Caco-2 (cell line): ENCODE results near the gene ENO3. TPM values are rescaled to one million over a fixed set of nuclear protein-coding genes. Genes with fewer than 3 reads are reported as not detected.
A peak's percentile ranks its signal among the peaks of the same experiment; 100 is the strongest.

ENCODE experiments used
- Bru-seq: library from RNA; stranded (reverse); fragments of 400-500 nt; gene quantifications from one replicate; lab custom pipeline; 2021; lab: Mats Ljungman, UMichigan
- BruChase-seq, 2 experiments: library from RNA; stranded (reverse); fragments of 400-500 nt; gene quantifications; one replicate each; lab custom pipeline; 2021; lab: Mats Ljungman, UMichigan
- BruUV-seq: library from RNA; stranded (reverse); fragments of 400-500 nt; replicated peaks from 2 replicates; lab custom pipeline; 2021; lab: Mats Ljungman, UMichigan
- CTCF ChIA-PET: fragments of 300-600 bp; sonication (Branson Sonifier 250); formaldehyde crosslinking; loops from one replicate; lab custom pipeline; 2022; ENCODE audit warnings: antibody characterized with exemption; lab: Charles Lee
- POLR2A ChIA-PET: fragments of 300-600 bp; sonication (Branson Sonifier 250); formaldehyde crosslinking; loops from one replicate; lab custom pipeline; 2022; ENCODE audit warnings: antibody characterized with exemption; lab: Charles Lee
- DNase-seq, 2 experiments: peaks; one replicate each; pipeline versions ENCODE4 v3.0.0 to v3.0.0-alpha.2; 2020 to 2022
- H3K27me3 ChIP-seq: replicated peaks from 2 replicates; pipeline ENCODE4 v1.6.0; 2011; ENCODE audit warnings: low read length; ENCODE audit not compliant: control insufficient read depth, insufficient read depth
- H3K36me3 ChIP-seq: 2 replicates; pipeline ENCODE4 v1.5.1; 2011; ENCODE audit warnings: low read length; ENCODE audit not compliant: control insufficient read depth, insufficient read depth
- H3K4me1 ChIP-seq: fragments of 250-450 bp; sonication (Bioruptor Pico); 2 replicates; pipeline ENCODE4 v1.5.1; 2020; ENCODE audit warnings: mild to moderate bottlenecking
- H3K4me3 ChIP-seq: 2 replicates; pipeline ENCODE4 v1.5.1; 2011; ENCODE audit warnings: low read depth, mild to moderate bottlenecking, control low read depth, low read length
- H3K9me3 ChIP-seq: fragments of 250-450 bp; sonication (Bioruptor Pico); 2 replicates; pipeline ENCODE4 v1.5.1; 2020; ENCODE audit warnings: mild to moderate bottlenecking, moderate library complexity
- H3K27ac Mint-ChIP-seq: one replicate; pipeline ENCODE4 v1.8.0; 2022; ENCODE audit warnings: mixed read lengths; ENCODE audit not compliant: unreplicated experiment
- H3K27me3 Mint-ChIP-seq: one replicate; pipeline ENCODE4 v1.8.0; 2022; ENCODE audit warnings: mixed read lengths; ENCODE audit not compliant: insufficient read depth, unreplicated experiment
- H3K36me3 Mint-ChIP-seq: one replicate; pipeline ENCODE4 v1.8.0; 2022; ENCODE audit warnings: mild to moderate bottlenecking, mixed read lengths; ENCODE audit not compliant: insufficient read depth, unreplicated experiment
- H3K4me1 Mint-ChIP-seq: one replicate; pipeline ENCODE4 v1.8.0; 2022; ENCODE audit warnings: low read depth, mixed read lengths; ENCODE audit not compliant: unreplicated experiment
- H3K4me3 Mint-ChIP-seq: one replicate; pipeline ENCODE4 v1.8.0; 2022; ENCODE audit warnings: mild to moderate bottlenecking, moderate library complexity, mixed read lengths; ENCODE audit not compliant: unreplicated experiment
- H3K9me3 Mint-ChIP-seq: one replicate; pipeline ENCODE4 v1.8.0; 2022; ENCODE audit warnings: mixed read lengths; ENCODE audit not compliant: unreplicated experiment
- intact Hi-C: fragments of 100-400 bp; cut with micrococcal nuclease; formaldehyde crosslinking; loops from one replicate; pipeline ENCODE4 v1.10.0; 2022; ENCODE audit not compliant: unreplicated experiment
- long read RNA-seq: library from polyadenylated mRNA; stranded (forward); transcript quantifications from one replicate; pipeline ENCODE4 v2.0.0, GENCODE V29; 2022
- total RNA-seq: library from RNA; stranded (reverse); gene quantifications from 2 replicates; pipeline ENCODE4 v1.2.3, GENCODE V29; 2022
- TF ChIP-seq, protein P1 (sequence below), 2 experiments: fragments of 200-600 bp in 1 of 2; IDR thresholded peaks; 1 replicate in 1 of 2; 2 replicates in 1 of 2; pipeline versions ENCODE4 v1.5.1 to v1.8.0; 2011 to 2022; ENCODE audit warnings: antibody characterized with exemption in 1 of 2, control low read depth in 1 of 2, inconsistent platforms in 1 of 2, low read depth in 1 of 2, low read length in 1 of 2, mild to moderate bottlenecking in 1 of 2, moderate library complexity in 1 of 2; ENCODE audit not compliant: insufficient read depth in 1 of 2, severe bottlenecking in 1 of 2, unreplicated experiment in 1 of 2

The ENO3 gene
- total RNA-seq (8.1 and 10.6 TPM in 2 replicates), Bru-seq, nascent RNA (percentile 43 among the genes with signal in this experiment), BruChase-seq, experiment 1, labeled RNA remaining after a 2-hour chase (percentile 47 among the genes with signal in this experiment), BruChase-seq, experiment 2, labeled RNA remaining after a 6-hour chase (percentile 49 among the genes with signal in this experiment)
- long read RNA-seq, partial matches to known transcripts = 1 of 4 reads
- long read RNA-seq, other reads (novel, unspliced or antisense) = 3 of 4 reads

DNA sequence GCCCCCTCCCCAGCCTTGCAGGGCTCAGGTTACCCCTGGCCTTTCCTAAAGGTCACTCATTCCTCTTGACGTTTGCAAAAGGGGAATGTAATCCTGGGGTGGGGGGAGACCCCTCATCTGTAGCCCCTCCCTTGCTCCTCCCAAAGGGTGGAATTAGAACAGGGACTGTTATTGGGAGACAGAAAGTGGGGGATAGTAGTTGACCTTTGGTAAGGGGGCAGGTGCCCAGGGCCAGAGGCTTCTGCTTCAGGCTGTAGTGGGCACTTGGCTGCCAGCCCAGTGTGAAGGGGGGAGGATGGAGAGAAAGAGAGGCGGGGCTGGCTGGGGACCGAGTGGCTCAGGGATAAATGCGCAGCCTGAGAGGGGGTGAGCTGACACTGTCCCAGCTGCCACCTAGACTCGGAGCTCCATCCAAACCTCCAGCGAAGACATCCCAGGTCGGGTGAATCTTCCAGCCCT lies at the start of gene ENO3:
Gene ENO3 (plus strand): TSS at position 374 of the 459 bp plus-strand sequence. CDS start 711 bp downstream, outside the sequence.
- intact Hi-C loops = no loop called here
- H3K9me3 ChIP-seq = no peaks in the 10 kb centered on the region
- H3K36me3 ChIP-seq = no peaks in the 10 kb centered on the region
- ChIA-PET POLR2A (interaction anchor here (1.0 to 3.0 kb wide), 2 partner anchors 11 to 16 kb away, joined by 4 to 13 read pairs; partner anchors contain the start of genes RNF167, SLC25A11 and SPAG7), CTCF (interaction anchor here (1.4 kb wide), 1 partner anchor 16 kb away, joined by 5 read pairs; the partner anchor contains the start of gene SPAG7)
- peaks cover 15% of the 10 kb centered on the region for H3K4me1 ChIP-seq
- peaks cover 19% of the 10 kb centered on the region for H3K36me3 Mint-ChIP-seq
- H3K27me3 ChIP-seq = no peaks in the 10 kb centered on the region
- H3K4me3 ChIP-seq = peak within 1 kb of the TSS; percentile 57
- H3K4me1 Mint-ChIP-seq = peaks cover 10% of the 10 kb centered on the region
- TF ChIP-seq, protein P1, sequence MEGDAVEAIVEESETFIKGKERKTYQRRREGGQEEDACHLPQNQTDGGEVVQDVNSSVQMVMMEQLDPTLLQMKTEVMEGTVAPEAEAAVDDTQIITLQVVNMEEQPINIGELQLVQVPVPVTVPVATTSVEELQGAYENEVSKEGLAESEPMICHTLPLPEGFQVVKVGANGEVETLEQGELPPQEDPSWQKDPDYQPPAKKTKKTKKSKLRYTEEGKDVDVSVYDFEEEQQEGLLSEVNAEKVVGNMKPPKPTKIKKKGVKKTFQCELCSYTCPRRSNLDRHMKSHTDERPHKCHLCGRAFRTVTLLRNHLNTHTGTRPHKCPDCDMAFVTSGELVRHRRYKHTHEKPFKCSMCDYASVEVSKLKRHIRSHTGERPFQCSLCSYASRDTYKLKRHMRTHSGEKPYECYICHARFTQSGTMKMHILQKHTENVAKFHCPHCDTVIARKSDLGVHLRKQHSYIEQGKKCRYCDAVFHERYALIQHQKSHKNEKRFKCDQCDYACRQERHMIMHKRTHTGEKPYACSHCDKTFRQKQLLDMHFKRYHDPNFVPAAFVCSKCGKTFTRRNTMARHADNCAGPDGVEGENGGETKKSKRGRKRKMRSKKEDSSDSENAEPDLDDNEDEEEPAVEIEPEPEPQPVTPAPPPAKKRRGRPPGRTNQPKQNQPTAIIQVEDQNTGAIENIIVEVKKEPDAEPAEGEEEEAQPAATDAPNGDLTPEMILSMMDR (IDR thresholded peaks at IDR 0.05; ENCODE audit: insufficient read depth in 1 of 2, low read depth in 1 of 2, low read length in 1 of 2, severe bottlenecking in 1 of 2, unreplicated experiment in 1 of 2) = no peak
- BruUV-seq = no TSS peak
- H3K9me3 Mint-ChIP-seq = no peaks in the 10 kb centered on the region
- H3K27ac Mint-ChIP-seq = peak within 1 kb of the TSS; percentile 88
- no peaks in the 10 kb centered on the region for H3K27me3 Mint-ChIP-seq
- no peak for DNase-seq
- peak within 1 kb of the TSS; percentile 85 for H3K4me3 Mint-ChIP-seq

DNA sequence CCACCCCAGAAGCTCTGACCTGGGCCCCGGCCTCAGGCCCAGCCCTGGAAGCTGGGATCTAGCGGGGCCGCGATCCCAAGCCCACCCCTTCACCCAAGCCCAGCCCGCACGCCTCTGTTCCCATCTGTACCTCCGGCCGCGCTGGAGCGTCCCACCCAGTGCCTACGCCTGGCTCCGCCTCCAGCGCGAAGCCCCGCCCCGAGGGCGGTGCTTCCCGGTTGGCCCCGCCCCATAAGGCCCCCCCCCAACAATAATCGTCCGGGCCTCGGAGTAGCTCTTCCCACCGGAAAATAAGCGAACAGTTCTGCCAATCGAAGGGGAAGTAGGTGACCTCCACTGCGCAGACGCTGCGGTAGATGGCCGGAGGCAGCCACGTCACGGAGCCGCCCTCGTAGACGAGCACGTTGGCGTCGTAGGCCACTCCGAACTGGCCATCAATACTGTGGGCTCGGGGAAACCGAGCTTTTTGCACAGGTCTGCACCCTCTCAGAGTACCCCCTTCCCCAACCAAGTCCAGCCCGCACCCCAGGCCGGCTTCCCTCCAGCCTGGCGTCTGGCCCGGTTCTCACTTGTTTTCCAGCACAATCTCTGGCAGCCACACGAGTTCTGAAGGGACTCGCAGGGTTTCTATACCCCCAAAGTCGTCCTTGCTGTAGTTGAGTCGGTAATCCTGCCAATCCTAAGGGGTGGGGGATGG lies 49.1 kb upstream of the ENO3 start:
- TF ChIP-seq, protein P1 (IDR thresholded peaks at IDR 0.05; ENCODE audit: insufficient read depth in 1 of 2, low read depth in 1 of 2, low read length in 1 of 2, severe bottlenecking in 1 of 2, unreplicated experiment in 1 of 2) = no peak
- H3K9me3 Mint-ChIP-seq = no peaks in the 10 kb centered on the region
- Histone ChIP-seq H3K36me3 (no peaks in the 10 kb centered on the region), H3K27me3 (no peaks in the 10 kb centered on the region), H3K4me3 (no peak overlapping the region), H3K4me1 (peaks cover 3% of the 10 kb centered on the region; the same call in 1 of the 2 replicates), H3K9me3 (no peaks in the 10 kb centered on the region)
- intact Hi-C loops = no loop called here
- no TSS peak for BruUV-seq
- no peak overlapping the region for H3K27ac Mint-ChIP-seq
- no peak for DNase-seq
- ChIA-PET CTCF (no interaction called here), POLR2A (no interaction called here)
- no peaks in the 10 kb centered on the region for H3K27me3 Mint-ChIP-seq
- H3K36me3 Mint-ChIP-seq = peaks cover 20% of the 10 kb centered on the region
- peaks cover 10% of the 10 kb centered on the region for H3K4me1 Mint-ChIP-seq
- no peak overlapping the region for H3K4me3 Mint-ChIP-seq

DNA sequence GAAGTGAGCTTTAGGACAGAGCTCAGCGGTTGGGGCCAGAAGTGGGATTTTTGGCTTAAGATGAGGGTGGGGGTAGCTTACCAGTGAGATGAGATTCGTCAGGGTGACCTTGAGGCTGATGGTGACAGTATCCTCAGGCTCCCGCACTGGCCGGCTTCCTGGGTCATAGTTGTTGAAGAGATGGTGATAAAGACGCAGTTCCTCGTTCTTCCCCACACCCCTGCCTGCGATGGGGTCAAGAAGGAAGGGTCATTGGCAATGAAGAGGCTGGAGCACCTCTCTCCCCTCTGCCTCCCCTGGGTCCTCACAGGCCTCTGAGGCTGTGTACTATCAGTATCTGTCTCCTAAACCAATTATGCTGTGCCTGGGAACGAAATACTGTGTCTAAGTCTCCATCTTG lies 48.4 kb upstream of the ENO3 start:
- peaks cover 3% of the 10 kb centered on the region; the same call in 1 of the 2 replicates for H3K4me1 ChIP-seq
- Mint-ChIP-seq H3K27me3 (no peaks in the 10 kb centered on the region), H3K27ac (no peak overlapping the region), H3K9me3 (no peaks in the 10 kb centered on the region), H3K36me3 (peaks cover 20% of the 10 kb centered on the region), H3K4me1 (peaks cover 10% of the 10 kb centered on the region), H3K4me3 (no peak overlapping the region)
- no peak overlapping the region for H3K4me3 ChIP-seq
- DNase-seq = no peak
- H3K36me3 ChIP-seq = no peaks in the 10 kb centered on the region
- ChIA-PET POLR2A (no interaction called here), CTCF (no interaction called here)
- H3K9me3 ChIP-seq = no peaks in the 10 kb centered on the region
- no peaks in the 10 kb centered on the region for H3K27me3 ChIP-seq
- intact Hi-C loops = no loop called here
- BruUV-seq = no TSS peak
- TF ChIP-seq, protein P1 (IDR thresholded peaks at IDR 0.05; ENCODE audit: insufficient read depth in 1 of 2, low read depth in 1 of 2, low read length in 1 of 2, severe bottlenecking in 1 of 2, unreplicated experiment in 1 of 2) = no peak
